ENCODE measurements around the gene TEKTIP1.

DNA sequence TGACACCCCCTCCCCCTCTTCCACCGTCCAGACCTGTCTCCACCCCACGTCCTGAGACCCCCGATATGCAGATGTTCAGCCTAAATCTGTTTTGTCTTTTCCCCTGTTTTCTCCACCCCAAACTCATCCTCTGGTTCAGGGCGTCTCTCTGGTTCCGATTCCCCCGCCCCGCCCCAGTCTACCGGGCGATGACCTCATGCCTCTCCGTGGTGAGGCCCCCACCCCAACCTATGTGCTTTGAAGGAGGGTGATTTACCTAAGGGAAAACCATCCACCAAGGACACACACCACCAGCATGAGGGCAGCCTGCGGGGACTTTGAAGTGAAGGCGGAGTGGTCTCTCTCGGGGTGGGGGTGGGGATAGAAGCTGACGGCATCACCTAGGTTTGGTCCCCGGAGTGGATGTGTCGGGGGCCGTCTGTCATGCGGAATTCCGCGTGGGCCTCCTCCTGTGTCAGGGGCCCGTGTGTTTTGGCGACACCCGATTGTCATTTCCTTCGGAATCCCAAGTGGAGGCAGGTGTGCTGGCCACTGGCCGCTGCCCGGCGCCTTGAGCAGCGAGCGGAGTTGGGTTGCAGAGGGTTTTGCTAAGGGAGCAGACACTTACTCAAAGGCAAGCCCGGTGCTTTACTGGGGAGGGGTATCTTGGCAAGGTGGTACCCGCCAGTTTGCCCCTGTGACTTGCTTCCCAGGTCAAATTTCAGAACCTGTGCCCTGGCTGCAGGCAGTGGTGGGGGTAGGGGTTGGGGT is 31.4 kb upstream of the TEKTIP1 start:
- TF ChIP-seq POLR2AphosphoS5 (IDR thresholded peaks at IDR 0.05) (no peak), POLR2A (IDR thresholded peaks at IDR 0.05) (no peak)
- TF ChIP-seq, protein P1, sequence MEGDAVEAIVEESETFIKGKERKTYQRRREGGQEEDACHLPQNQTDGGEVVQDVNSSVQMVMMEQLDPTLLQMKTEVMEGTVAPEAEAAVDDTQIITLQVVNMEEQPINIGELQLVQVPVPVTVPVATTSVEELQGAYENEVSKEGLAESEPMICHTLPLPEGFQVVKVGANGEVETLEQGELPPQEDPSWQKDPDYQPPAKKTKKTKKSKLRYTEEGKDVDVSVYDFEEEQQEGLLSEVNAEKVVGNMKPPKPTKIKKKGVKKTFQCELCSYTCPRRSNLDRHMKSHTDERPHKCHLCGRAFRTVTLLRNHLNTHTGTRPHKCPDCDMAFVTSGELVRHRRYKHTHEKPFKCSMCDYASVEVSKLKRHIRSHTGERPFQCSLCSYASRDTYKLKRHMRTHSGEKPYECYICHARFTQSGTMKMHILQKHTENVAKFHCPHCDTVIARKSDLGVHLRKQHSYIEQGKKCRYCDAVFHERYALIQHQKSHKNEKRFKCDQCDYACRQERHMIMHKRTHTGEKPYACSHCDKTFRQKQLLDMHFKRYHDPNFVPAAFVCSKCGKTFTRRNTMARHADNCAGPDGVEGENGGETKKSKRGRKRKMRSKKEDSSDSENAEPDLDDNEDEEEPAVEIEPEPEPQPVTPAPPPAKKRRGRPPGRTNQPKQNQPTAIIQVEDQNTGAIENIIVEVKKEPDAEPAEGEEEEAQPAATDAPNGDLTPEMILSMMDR (IDR thresholded peaks at IDR 0.05), result no peak
